ENCODE results near the gene RPS25. TPM values are rescaled to one million over a fixed set of nuclear protein-coding genes. Genes with fewer than 3 reads are reported as not detected.
"Not testable (repeated sequence)": the region's sequence is repeated elsewhere in the genome, so short reads cannot be mapped to it uniquely, and the experiment has no call there.

The RPS25 gene
- polyA plus RNA-seq, 1 of the 3 experiments (the other 2 are of a cell fraction), result 2,688 TPM

GRCh38 chr11:119019996-119020395, 1.9 kb upstream of the RPS25 start:
- H3K36me3 ChIP-seq (replicated peaks in 1 of 2; ENCODE audit: control insufficient read depth in 1 of 2, insufficient read depth in 2 of 2, low read length in 1 of 2), result peaks cover 48 to 49% of the 10 kb centered on the region in 2 experiments
- POLR2A ChIA-PET, result interaction anchor here (1.8 to 2.3 kb wide), 2 partner anchors 36 to 48 kb away, joined by 9 to 13 read pairs; partner anchors contain the start of genes HYOU1 and VPS11
- H3K4me2 ChIP-seq, result peak overlapping the region; percentile 91
- peak overlapping the region; percentile 69 to 97 for H3K4me3 ChIP-seq (ENCODE audit: low read depth in 2 of 2, low read length in 1 of 2)
- H3K27me3 ChIP-seq (ENCODE audit: insufficient read depth), result no peaks in the 10 kb centered on the region
- no peak for DNase-seq
- no peak overlapping the region for H3K27ac ChIP-seq (ENCODE audit: low read depth in 2 of 2, low read length in 1 of 2)
- no peaks in the 10 kb centered on the region for H3K9me3 ChIP-seq
- 4% methylated on average over 2 of the region's 2 CpGs for WGBS (ENCODE audit: low lambda C conversion rate)
- H3K79me2 ChIP-seq (ENCODE audit: insufficient read depth), result peaks cover 72% of the 10 kb centered on the region
- peaks cover 32% of the 10 kb centered on the region for H3F3A ChIP-seq (replicated peaks; ENCODE audit: insufficient read depth)
- CTCF ChIA-PET, result interaction anchor here (0.9 to 4.2 kb wide), 2 partner anchors 9 to 80 kb away, joined by 3 to 16 read pairs; partner anchors contain the start of gene SLC37A4
- no peaks in the 10 kb centered on the region for H3K9me2 ChIP-seq
- TF ChIP-seq ELF1 (IDR thresholded peaks at IDR 0.05), result no peak
- no peak for TF ChIP-seq POLR2AphosphoS5 (IDR thresholded peaks at IDR 0.05; ENCODE audit: low read depth, low read length)
- TF ChIP-seq MXI1 (IDR thresholded peaks at IDR 0.05; ENCODE audit: low read depth, low read length), result no peak
- TF ChIP-seq RFX5 (IDR thresholded peaks at IDR 0.05; ENCODE audit: low read length), result no peak
- TF ChIP-seq SIN3A (IDR thresholded peaks at IDR 0.05; ENCODE audit: borderline replicate concordance, low read depth, low read length), result no peak
- TF ChIP-seq, protein P1, sequence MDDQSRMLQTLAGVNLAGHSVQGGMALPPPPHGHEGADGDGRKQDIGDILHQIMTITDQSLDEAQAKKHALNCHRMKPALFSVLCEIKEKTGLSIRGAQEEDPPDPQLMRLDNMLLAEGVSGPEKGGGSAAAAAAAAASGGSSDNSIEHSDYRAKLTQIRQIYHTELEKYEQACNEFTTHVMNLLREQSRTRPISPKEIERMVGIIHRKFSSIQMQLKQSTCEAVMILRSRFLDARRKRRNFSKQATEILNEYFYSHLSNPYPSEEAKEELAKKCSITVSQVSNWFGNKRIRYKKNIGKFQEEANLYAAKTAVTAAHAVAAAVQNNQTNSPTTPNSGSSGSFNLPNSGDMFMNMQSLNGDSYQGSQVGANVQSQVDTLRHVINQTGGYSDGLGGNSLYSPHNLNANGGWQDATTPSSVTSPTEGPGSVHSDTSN (IDR thresholded peaks at IDR 0.05), result no peak
- TF ChIP-seq CHD2 (IDR thresholded peaks at IDR 0.05; ENCODE audit: low read length, partially characterized antibody), result no peak
- no peak for TF ChIP-seq FOSL2 (IDR thresholded peaks at IDR 0.05; ENCODE audit: borderline replicate concordance, low read depth)
- TF ChIP-seq ZBTB33 (IDR thresholded peaks at IDR 0.05; ENCODE audit: borderline replicate concordance, low read depth), result no peak
- TF ChIP-seq JUND (IDR thresholded peaks at IDR 0.05), result no peak
- no peak for TF ChIP-seq SMC3 (IDR thresholded peaks at IDR 0.05; ENCODE audit: low read depth, low read length)
- no peak for TF ChIP-seq FOXJ3 (CRISPR knock-in tag; IDR thresholded peaks at IDR 0.05)
- TF ChIP-seq EZH2phosphoT487 (IDR thresholded peaks at IDR 0.05; ENCODE audit: borderline replicate concordance, low read depth), result no peak
- TF ChIP-seq EP300 (IDR thresholded peaks at IDR 0.05; ENCODE audit: borderline replicate concordance in 1 of 2, low read depth in 1 of 2, low read length in 1 of 2), result no peak
- no peak for TF ChIP-seq GABPA (IDR thresholded peaks at IDR 0.05; ENCODE audit: low read depth)
- TF ChIP-seq NFIC (IDR thresholded peaks at IDR 0.05; ENCODE audit: borderline replicate concordance), result no peak
- no peak for TF ChIP-seq CTCF (IDR thresholded peaks at IDR 0.05)
- TF ChIP-seq FOXM1 (IDR thresholded peaks at IDR 0.05; ENCODE audit: low read depth), result no peak
- TF ChIP-seq, protein P2, sequence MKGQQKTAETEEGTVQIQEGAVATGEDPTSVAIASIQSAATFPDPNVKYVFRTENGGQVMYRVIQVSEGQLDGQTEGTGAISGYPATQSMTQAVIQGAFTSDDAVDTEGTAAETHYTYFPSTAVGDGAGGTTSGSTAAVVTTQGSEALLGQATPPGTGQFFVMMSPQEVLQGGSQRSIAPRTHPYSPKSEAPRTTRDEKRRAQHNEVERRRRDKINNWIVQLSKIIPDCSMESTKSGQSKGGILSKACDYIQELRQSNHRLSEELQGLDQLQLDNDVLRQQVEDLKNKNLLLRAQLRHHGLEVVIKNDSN (IDR thresholded peaks at IDR 0.05; ENCODE audit: borderline replicate concordance, low read depth), result no peak
- peaks cover 16% of the 10 kb centered on the region for H4K20me1 ChIP-seq (ENCODE audit: insufficient read depth)
- H3K9ac ChIP-seq, result peak overlapping the region; percentile 95; the same call in 1 of the 2 replicates
- H2AFZ ChIP-seq (ENCODE audit: low read depth), result no peak overlapping the region
- H3K4me1 ChIP-seq (ENCODE audit: control insufficient read depth in 1 of 2, insufficient read depth in 2 of 2, low read depth in 1 of 2, low read length in 1 of 2), result peaks cover 15 to 29% of the 10 kb centered on the region in 2 experiments

- peak overlapping the region; percentile 92 for H3K27ac ChIP-seq (ENCODE audit: low read depth in 2 of 2, low read length in 1 of 2)
- POLR2A ChIA-PET, result interaction anchor here (0.7 to 1.3 kb wide), 2 partner anchors 26 to 40 kb away, joined by 3 read pairs; no protein-coding TSS in a partner anchor
- peaks cover 83% of the 10 kb centered on the region for H3K79me2 ChIP-seq (ENCODE audit: insufficient read depth)
Measured at GRCh38 chr11:119017377-119017776, 766 bp downstream of the RPS25 start.

More at GRCh38 chr11:119017377-119017776, 766 bp downstream of the RPS25 start:
- H3K4me1 ChIP-seq (ENCODE audit: control insufficient read depth in 1 of 2, insufficient read depth in 2 of 2, low read depth in 1 of 2, low read length in 1 of 2), result peaks cover 15 to 18% of the 10 kb centered on the region in 2 experiments; a peak in 3 of 4 replicates
- not testable (repeated sequence) for H3K9me3 ChIP-seq; DNase-seq; H3K9me2 ChIP-seq; H2AFZ ChIP-seq (ENCODE audit: low read depth); H3K27me3 ChIP-seq (ENCODE audit: insufficient read depth)
- peak overlapping the region; percentile 91 for H3K4me2 ChIP-seq
- peaks cover 43% of the 10 kb centered on the region for H3F3A ChIP-seq (replicated peaks; ENCODE audit: insufficient read depth)
- 1% methylated on average over 10 of the region's 10 CpGs for WGBS (ENCODE audit: low lambda C conversion rate)
- H3K9ac ChIP-seq, result peak overlapping the region; percentile 95
- H4K20me1 ChIP-seq (ENCODE audit: insufficient read depth), result peaks cover 16% of the 10 kb centered on the region
- peak overlapping the region; percentile 69 to 97 for H3K4me3 ChIP-seq (ENCODE audit: low read depth in 2 of 2, low read length in 1 of 2)
- H3K36me3 ChIP-seq (replicated peaks in 1 of 2; ENCODE audit: control insufficient read depth in 1 of 2, insufficient read depth in 2 of 2, low read length in 1 of 2), result peaks cover 49 to 55% of the 10 kb centered on the region in 2 experiments
- CTCF ChIA-PET, result interaction anchor here (3.9 kb wide), 1 partner anchor 12 kb away, joined by 13 read pairs; no protein-coding TSS in a partner anchor

All from SK-N-SH (cell line).